ENCODE data around the gene FUCA1.

FUCA1 gene

DNA sequence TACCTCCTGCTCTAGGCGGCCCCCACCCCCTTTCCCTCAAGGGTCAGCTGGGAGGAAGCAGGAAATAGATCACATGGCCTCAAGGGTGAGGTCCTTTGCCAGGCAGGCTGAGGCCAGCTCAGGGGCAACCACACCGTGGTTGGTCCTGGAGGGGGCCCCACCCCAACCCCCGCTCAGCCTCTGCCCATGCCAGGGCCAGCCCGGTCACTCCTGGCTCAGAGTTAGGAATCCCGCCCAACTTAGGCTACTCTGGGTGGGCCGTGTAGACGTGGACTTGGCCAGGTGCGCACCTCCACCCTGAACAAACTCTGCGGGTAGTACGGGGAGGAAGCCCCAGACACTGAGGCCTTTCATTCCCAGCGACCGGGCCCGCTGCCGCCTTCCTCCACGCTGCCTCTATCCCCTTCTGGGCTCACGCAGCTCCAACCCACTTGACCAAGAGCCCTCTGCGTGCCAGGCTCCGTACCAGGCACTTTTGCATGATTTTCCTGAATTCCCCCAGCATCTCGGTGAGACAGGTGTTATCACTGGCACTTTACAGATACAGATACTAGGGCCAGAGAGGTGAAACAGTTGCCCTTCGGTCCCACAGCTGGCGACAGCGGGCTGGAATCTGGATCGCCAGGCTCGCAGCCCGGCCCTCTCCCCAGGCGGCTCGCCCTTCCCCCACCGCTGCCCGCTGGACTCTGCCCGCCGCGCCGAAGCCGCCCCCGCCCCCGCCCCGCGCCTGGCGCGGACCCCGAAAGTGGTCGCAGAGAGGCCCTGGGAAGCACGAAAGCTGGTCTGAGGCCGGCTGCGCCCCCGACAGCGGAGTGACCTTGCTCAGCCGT is 68.3 kb downstream of the FUCA1 start:
- DNase-seq = no peak

DNA sequence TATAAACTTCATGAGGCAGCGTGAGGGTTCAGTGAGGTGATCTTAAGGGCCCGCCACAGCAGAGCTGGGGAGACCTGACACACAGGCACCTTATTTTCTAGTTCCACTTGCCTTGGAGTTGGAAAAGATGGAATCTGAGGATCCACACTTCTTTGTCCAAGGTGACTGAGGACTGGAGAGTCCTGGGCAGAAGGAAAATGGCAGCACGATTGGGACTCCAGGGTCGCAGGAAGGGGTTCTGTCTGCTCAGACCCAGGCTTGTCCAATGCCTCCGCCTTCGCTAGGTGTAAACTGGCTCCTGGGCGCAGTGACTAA is 68.9 kb downstream of the FUCA1 start:
- no peak for DNase-seq

DNA sequence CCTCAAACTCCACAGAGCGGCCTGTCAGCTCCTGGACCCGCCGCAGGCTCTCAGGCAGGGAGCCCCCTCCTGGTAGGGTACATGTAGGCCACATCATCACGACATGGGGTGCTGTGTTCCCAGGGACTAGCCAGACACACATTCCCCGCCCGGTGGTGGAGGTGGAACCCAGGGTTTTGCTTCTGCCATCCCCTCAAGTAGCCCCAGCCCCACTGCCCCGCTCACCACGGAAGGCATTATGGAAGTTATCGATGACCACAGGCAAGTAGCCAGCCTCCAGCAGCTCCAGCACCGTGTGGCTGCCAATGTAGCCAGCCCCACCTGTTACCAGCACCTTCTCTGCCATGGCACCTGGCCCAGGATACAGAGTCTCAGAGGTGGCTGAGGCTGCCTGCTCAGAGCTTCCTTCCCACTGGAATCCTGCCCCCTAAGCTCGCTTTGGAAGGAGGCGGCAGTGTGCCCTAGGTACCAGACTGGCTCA is 69.4 kb downstream of the FUCA1 start:
- no peak for DNase-seq

DNA sequence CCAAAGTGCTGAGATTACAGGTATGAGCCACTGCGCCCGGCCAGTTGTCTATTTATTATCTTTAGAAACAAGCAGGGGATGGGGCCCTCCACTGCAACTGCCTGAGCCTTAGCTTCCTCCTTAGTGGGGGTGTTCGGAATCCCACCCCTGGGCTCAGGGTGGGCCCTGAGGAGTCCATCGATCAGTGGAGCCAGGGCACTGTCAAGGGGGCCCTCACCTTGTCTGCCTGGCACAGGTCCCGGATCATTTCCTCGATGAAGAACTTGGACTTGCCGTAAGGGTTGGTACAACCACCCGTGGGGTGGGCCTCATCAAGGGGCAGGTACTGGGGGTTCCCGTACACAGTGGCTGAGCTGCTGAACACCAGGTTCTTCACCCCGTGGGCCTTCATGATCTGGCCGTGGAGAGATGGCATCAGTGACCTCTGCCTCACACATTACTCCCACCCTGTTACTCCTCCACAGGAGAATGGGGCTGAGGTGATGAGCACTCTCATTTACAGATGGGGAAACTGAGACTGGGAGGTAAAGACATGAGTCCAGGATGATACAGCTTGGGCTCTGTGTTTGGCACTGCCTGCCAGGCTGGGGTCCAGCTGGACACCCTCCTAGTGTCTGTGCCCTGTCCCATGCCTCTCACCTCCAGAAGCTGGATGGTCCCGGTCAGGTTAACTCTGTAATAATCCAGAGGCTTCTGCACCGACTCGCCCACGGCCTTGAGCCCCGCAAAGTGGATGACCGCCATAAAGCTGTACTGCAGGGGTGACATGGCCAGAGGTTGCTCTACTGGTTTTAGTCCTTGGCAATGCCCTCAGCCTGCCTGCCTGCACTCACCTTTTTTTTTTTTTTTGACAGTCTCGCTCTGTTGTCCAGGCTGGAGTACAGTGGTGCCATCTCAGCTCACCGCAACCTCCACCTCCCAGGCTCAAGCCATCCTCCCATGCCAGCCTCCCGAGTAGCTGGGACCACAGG is 70.3 kb downstream of the FUCA1 start:
- DNase-seq = no peak

DNA sequence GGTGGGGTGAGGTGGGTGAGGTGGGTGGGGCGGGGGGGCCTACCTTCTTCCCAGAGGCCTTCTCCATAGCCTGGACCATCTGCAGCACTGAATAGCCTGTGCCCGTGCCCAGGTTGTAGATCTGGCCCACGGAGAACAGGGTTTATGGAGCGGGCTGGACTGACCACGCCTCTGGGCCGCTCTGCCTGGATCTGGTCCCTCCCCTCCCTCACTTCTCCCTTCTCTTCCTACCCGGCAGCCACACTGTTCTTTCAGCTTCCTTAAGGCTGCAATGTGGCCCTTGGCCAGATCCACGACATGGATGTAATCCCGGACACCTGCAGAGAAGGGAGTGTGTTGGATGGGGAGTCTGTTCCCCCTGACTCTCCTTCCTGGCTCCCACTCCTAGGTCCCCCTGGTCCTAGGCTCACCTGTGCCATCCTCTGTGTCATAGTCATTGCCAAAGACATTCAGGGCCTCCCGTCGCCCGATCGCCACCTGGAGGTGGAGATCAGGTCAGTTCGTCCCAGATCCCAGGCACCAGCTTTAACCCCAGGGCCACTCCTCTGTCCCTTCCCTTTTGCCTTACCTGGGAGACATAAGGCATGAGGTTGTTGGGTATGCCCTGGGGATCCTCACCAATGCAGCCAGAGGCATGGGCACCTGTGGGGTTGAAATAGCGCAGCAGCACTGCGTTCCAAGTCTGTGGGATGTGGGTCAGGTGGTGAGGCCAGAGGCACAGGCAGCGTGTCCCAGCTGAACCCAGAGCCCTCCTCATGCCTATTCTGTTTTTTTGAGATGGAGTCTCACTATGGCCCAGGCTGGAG is 71.4 kb downstream of the FUCA1 start:
- no peak for DNase-seq

DNA sequence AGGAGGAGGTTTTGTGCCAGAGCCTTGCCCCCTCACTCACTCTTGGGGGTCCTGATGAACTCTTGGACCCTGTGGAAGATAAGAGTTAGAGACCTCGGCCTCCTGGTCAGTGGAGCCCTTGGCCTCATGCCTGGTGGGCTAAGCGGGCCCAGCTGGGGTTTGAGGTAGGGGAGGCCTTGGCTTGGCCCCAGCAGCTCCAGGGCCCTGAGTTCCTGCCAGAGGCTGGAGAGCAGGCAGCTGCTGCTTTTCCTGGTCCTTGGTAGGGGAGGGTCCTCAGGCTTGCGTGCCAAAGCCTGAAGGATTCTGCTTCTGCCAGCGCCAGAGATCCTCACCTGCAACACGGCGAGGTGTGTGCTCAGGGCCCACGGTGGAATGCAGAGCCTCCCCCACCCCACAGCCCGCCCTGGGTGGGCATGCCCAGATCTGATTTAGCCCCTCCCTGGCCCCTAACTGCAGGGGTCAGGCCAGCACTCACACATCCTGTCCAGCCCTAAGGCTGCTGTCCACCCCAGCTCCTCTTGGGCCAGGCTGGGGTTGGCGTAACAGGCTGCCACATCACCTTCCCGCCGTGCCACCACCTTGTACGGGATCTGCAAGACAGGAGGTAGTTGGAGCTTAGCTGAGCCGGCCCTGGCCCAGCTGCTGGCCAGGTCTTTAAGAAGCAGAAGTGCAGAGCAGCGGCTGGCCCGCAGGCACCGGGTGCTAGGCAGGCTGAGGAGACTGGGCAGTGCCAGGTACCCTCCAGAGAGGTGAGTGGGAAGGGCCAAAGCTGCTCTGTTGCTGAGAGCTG is 72.2 kb downstream of the FUCA1 start:
- DNase-seq = no peak
